CD4-positive, alpha-beta T cell treated with Interferon gamma for 1 hour (primary cell): ENCODE data around the gene ZNF732.
"Not testable (repeated sequence)": the region's sequence is repeated elsewhere in the genome, so short reads cannot be mapped to it uniquely, and the experiment has no call there.

Source experiments
- DNase-seq: peaks from one replicate; pipeline ENCODE4 v3.0.0-alpha.2; 2020

Gene ZNF732

DNA sequence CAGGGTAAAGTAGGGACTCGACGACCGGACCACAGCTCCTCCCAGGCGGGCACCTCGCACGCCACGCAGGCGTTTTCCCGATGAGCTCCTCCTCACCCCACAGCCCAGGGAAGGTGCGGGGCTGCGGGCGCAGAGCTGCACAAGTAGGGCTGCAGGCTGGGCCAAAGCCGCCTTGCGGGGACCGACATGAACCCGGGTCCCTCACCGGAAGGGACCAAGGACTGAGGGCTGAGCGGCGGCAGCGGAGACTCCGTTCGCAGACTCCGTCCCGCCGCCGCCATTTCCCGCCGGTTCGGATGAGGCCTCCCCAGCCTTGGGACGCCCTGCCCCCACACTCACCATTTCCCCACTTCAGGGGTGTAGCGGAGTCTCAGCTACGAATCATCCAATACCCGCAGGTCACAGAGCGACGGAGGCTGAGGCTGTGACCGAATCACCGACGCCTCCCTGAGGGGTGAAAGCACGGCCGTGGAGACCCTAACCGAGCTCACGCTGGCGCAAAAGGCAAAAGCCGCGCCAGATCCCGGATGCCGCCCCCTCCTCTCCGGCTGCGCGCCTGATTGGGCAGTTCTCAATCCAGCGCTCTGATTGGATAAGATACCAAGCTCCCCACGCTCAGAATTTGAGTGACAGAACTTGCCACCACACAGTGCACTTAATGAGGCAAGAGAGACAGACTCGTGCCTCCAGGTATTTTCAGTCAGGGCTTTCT, at the start of gene ZNF732:
Gene ZNF732 (minus strand): TSS at position 506 of the 712 bp plus-strand sequence. CDS start 164 bp downstream, at position 342.
- no peak for DNase-seq

- DNase-seq, result no peak
These were observed 34.7 kb upstream of the ZNF732 start for GRCh38 chr4:340011-340410.

GRCh38 chr4:338759-339097, 33.5 kb upstream of the ZNF732 start:
- no peak for DNase-seq

- no peak for DNase-seq
These were observed 32.9 kb upstream of the ZNF732 start for GRCh38 chr4:337932-338758.

DNA sequence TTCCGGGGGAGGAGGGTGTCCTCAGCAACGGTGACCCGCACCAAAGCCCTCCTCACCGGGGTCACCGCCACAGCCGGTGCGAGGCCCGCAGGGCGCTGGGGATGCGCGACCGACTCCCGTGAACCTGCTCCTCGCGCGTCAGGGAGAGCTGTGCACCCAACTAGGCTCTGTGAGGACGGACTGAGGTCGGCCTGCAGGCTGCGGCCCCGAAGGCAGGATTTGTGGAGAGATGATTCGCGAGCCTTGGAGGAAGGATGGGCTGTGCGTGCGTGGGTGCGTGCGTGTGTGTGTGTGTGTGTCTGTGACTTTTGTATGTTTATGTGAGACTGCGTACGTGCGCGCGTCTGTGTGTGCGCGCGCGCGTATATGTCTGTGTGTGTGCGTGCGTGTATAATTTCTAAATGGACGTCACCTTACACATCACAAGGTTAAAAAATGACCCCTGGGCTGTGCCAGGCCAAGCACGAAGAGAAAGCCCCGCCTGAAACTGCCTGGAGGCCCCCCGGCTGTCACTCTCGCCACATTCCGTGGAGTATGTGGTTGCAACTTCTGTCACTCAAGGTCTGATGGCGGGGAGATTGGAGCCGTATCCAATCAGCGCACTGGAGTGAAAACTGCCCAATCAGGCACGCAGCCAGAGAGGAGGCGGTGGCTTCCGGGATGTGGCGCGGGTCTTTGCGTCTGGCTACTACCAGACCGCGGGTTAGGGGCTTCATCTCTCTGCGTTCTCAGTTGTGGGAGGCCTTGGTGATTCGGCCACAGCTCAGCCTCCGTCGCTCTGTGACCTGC, 32.1 kb upstream of the ZNF732 start, which contains the start of gene ZNF141:
Gene ZNF141 (plus strand): TSS at position 672 of the 789 bp plus-strand sequence. CDS start 170 bp downstream, outside the sequence.
- peak; percentile 94 for DNase-seq

DNA sequence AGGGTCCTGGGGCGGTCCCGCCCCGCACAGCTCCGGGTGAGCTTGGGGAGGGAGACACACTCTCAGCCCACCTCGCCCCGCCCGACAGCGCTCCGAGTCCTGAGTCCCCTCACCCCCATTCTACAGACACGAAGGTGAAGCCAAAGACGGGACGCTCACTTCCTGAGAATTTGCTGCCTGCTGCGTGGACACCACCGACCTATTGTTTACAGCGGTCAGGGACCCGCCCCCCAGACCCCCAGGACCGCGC, 31.5 kb upstream of the ZNF732 start:
- no peak for DNase-seq

DNA sequence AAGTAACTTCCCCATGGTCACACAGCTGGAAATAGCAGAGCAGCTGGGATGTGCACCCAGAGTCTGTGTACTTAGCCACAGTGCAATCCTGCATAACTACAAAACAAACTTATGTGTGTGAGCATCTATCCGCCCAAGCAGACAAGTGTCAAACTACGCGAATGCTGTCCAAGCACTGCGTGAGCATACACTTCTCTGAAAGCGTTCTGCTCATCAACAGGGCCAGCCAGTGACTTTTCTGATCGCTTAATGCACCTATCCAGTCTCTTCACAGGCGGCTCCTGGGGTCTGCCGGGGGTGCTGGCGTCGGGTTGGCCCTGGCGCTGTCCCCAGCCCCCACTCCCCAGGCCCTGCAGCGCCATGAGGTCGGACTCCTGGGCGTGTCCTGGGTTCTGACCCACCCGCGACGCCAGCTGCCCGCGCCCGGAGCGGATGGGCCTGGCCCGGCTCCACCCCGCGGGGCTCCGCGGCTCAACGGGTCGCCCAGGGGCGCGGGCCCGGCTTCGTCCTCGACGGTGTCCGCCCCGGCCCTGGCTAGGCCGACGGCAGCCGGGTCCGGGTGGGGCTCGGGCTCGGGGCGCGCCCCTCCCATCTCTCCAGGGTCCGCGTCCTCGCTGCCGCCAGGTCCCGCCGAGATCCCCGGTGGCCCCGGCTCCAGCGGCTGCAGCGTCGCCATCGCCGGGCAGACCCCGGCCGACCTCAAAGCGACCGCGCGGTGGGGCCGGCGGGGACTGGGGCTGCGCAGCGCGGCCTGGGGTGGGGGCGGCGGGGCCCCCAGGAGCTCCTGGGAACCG, 31.0 kb upstream of the ZNF732 start:
- no peak for DNase-seq

DNA sequence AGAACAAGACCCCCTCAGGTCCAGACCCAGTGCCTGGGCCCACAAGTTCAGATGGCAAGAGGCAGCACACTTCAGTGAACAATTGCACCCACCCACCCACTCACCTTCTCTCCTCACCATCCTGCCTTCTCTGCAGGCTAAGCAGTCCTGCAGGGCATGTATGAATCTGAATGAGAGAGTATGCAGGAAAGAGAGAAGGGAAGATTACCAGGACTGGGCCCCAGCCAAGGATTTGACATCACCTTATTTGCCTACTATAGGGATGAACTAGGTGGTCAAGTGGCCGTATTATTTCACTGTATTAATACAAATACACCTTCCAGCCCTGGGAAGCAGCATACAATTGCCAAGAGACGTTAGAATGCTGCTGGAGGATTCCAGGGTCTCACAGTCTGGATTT, 30.2 kb upstream of the ZNF732 start:
- DNase-seq, result no peak

- no peak for DNase-seq
These were observed 23.5 kb upstream of the ZNF732 start for GRCh38 chr4:328729-329128.

DNA sequence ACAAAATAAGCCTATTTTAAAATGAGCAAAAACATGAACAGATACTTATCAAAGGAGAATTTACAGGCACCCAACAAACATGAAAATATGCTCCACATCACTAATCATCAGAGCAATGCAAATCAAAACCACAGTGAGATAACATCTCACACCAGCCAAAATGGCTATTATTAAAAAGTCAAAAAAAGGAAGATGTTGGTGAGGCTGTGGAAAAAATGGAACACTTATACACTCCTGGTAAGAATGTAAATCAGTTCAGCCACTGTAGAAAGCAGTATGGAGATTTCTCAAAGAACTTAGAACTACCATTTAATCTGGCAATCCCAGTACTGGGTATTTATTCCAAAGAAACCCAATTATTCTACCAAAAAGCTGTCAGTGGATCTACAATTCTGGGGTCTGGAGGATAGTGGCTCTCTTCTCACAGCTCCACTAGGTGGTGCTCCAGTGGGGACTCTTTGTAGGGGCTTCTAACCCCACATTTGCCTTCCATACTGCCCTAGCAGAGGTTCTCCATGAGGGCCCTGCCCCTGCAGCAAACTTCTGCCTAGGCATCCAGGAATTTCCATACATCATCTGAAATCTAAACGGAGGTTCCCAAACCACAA, 9.1 kb upstream of the ZNF732 start:
- no peak for DNase-seq

DNA sequence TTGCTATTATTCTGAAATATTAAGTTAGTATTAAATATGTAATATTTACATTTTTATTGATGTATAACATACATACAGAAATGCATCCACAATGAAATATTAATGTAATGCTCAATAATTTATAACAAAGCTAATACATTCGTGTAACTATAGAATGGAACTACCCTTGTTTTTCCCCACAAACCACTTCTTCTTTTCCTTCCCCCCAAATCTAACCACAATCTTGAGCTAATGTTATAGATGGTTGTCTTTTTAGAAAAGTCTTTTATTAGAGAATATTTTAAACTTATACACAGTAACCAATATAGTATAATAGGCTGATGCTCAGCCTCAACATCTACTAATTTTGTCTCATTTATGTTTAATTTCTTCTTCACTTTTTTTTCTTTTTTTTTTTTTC, 4.5 kb upstream of the ZNF732 start:
- no peak for DNase-seq

- DNase-seq, result peak; percentile 23
These were observed 1.3 kb upstream of the ZNF732 start for GRCh38 chr4:306551-306961.

- DNase-seq, result not testable (repeated sequence)
These were observed 758 bp downstream of the ZNF732 start for GRCh38 chr4:304516-304915.

- no peak for DNase-seq
These were observed 2.9 kb downstream of the ZNF732 start for GRCh38 chr4:302381-302780.

DNA sequence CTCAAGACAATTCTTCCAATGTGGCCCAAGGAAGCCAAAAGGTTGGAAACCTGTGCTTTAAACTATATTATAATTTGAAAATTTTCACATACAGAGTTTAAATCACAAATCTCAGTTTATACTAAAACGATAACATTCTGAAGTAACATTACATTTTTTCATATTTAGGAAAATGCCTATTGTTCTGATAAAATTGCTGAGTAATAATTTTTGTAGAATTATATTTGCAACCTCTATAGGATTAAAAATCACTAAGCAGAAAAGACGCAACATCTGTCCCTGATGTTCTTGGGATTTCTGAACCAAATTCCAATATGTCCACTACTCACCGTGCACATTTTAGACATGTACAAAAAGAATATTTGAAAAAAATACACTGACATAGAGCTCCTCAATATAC, 10.5 kb downstream of the ZNF732 start:
- DNase-seq, result no peak

DNA sequence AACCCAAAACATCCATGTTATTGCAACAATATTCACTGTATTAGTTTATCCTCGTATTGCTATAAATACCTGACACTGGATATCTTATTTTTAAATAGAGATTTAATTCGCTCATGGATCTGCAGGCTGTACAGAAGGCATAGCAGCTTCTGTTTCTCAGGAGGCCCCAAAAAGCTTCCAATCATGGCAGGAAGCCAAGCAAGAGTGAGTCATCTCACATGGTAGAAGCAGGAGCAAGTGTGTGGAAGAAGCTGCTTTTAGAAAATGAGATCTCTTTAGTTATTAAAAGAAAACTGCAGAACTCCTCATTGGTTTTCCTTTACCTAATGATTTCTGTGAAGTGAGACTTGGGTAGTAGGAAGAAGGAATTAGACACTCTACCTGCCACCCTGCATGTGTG, 16.4 kb downstream of the ZNF732 start:
- DNase-seq, result no peak

DNA sequence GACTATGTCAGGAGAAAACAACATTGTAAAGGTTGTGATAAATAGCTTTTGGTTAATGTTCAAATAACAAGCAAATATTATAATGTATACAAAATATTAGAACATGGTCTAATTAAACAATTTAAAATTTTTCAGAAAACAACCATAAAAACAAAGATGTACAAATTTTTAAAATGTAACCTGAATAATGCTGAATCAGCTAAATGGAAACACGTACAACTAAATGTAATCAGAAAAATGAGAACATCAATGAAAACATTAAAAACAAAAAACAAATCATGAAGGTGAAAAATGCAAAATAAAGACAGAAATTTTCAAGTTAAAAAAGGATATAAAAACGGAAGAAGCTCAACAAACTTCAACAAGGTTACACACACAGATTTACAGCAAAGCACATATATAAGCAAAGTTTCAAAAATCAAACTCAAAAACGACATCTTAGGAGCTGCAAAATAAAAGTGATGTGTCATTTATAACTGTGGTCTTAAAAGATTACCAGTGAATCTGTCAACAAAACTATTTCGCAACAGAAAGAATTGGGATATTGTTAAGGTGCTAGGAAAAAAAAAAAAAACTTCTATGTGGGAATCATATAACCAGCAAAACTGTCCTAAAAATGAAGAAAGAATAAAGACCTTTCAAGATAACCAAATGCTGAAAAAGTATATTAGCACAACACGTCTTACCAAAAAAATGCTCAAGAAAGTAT, 31.8 kb downstream of the ZNF732 start:
- DNase-seq, result no peak

DNA sequence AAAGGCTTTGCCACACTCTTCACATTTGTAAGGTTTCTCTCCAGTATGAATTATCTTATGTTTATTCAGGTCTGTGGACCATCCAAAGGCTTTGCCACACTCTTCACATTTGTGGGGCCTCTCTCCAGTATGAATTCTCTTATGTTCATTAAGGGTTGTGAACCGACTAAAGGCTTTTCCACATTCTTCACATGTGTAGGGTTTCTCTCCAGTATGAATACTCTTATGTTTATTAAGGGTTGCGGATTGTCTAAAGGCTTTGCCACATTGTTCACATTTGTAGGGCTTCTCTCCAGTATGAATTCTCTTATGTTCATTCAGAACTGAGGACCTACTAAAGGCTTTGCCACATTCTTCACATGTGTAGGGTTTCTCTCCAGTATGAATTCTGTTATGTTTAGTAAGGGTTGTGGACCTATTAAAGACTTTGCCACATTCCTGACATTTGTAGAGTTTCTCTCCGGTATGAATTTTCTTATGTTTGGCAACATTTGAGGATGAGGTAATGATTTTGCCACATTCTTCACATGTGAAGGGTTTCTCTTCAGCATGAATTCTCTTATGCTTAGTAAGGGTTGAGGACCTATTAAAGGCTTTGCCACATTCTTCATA, 33.7 kb downstream of the ZNF732 start:
- no peak for DNase-seq

DNA sequence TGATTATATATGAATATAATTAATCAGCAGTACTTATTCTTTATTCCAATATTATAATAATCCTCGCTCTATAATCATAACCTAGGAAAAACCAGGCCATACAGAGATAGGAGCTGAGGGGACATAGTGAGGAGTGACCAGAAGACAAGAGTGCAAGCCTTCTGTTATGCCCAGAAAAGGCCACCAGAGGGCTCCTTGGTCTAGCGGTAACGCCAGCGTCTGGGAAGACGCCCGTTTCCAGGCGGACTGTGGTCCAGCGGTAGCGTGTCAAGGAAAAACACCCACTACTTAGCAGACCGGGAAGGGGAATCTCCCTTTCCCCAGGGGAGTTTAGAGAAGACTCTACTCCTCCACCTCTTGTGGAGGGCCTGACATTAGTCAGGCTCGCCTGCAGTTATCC, 46.0 kb downstream of the ZNF732 start:
- not testable (repeated sequence) for DNase-seq

GRCh38 chr4:256492-256891, 48.8 kb downstream of the ZNF732 start:
- DNase-seq, result no peak
